Measurements from ENCODE around the gene PIK3CB. TPM values are rescaled to one million over a fixed set of nuclear protein-coding genes. Genes with fewer than 3 reads are reported as not detected.

Gene PIK3CB
- total RNA-seq, 1 experiment from 2014 or later = 35.6 TPM

DNA sequence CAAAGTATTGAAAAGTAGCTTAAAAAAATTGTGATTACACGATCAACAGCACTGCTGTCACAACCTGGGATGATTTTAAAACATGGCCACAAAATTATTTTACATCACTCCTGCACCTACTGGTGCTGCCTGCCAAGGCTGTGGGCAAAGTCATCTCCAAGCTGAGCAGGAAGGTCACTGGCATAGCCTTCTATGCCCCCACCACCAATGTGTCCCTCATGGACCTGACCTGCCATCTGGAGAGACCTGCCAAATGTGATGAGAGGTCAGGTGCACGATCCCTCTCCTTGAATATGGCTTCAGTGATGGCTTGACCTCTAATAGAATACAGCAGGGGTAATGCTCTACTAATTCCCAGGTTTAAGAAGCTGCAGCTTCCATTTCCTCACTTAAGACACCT, 57.8 kb downstream of the PIK3CB start:
- Histone ChIP-seq H3K9ac (ENCODE audit: extremely low read depth, insufficient read length, low read length) (no peak overlapping the region), H2AFZ (ENCODE audit: low read length) (no peak overlapping the region), H4K91ac (ENCODE audit: insufficient read length, low read depth, low read length) (no peak overlapping the region), H2BK12ac (ENCODE audit: insufficient read length, low read depth, low read length) (no peak overlapping the region), H3K23ac (ENCODE audit: insufficient read length, low read depth, low read length) (no peak overlapping the region), H2BK20ac (ENCODE audit: low read depth, low read length, poor library complexity, severe bottlenecking) (no peak overlapping the region), H2BK15ac (ENCODE audit: low read depth, low read length) (no peak overlapping the region), H2BK5ac (ENCODE audit: insufficient read length, low read length) (no peak overlapping the region), H3K27me3 (ENCODE audit: insufficient read depth, low read length) (no peaks in the 10 kb centered on the region), H3K4me1 (ENCODE audit: insufficient read depth, low read length) (no peaks in the 10 kb centered on the region), H3T11ph (ENCODE audit: low read length) (no peak overlapping the region), H3K79me1 (ENCODE audit: insufficient read depth, low read depth, low read length, poor library complexity, severe bottlenecking) (no peaks in the 10 kb centered on the region), H4K8ac (replicated peaks; ENCODE audit: insufficient read length, low read depth, low read length) (no peak overlapping the region), H4K5ac (ENCODE audit: insufficient read length, low read depth, low read length) (no peak overlapping the region), H2AK5ac (ENCODE audit: insufficient read length, low read length) (no peak overlapping the region), H2BK120ac (ENCODE audit: low read depth, low read length, poor library complexity, severe bottlenecking) (no peak overlapping the region), H4K20me1 (ENCODE audit: control insufficient read depth, insufficient read depth, insufficient read length) (no peaks in the 10 kb centered on the region), H3K4me2 (ENCODE audit: insufficient read depth, insufficient read length, low read length) (no peak overlapping the region), H3K4ac (ENCODE audit: low read depth, low read length) (no peak overlapping the region), H3K9me3 (ENCODE audit: control insufficient read depth, low read depth, low read length) (no peaks in the 10 kb centered on the region), H3K79me2 (ENCODE audit: insufficient read depth, low read length) (no peaks in the 10 kb centered on the region), H3K18ac (ENCODE audit: insufficient read length, low read depth, low read length) (no peak overlapping the region), H3K14ac (ENCODE audit: insufficient read depth, low read length) (no peak overlapping the region), H3K27ac (ENCODE audit: insufficient read length, low read depth, low read length) (no peak overlapping the region), H3K56ac (ENCODE audit: insufficient read length, low read depth, low read length) (no peak overlapping the region), H3K23me2 (ENCODE audit: insufficient read length, low read depth, low read length, poor library complexity, severe bottlenecking) (no peaks in the 10 kb centered on the region)
- no peak for DNase-seq
- H3K36me3 Mint-ChIP-seq (ENCODE audit: insufficient read depth in 1 of 3, low read depth in 3 of 3) = peaks cover 7 to 13% (median 8%) of the 10 kb centered on the region in 3 experiments; a peak in 6 of 7 replicates
- no peaks in the 10 kb centered on the region for H3K27me3 Mint-ChIP-seq (ENCODE audit: low read depth)
- TF ChIP-seq, protein P1, sequence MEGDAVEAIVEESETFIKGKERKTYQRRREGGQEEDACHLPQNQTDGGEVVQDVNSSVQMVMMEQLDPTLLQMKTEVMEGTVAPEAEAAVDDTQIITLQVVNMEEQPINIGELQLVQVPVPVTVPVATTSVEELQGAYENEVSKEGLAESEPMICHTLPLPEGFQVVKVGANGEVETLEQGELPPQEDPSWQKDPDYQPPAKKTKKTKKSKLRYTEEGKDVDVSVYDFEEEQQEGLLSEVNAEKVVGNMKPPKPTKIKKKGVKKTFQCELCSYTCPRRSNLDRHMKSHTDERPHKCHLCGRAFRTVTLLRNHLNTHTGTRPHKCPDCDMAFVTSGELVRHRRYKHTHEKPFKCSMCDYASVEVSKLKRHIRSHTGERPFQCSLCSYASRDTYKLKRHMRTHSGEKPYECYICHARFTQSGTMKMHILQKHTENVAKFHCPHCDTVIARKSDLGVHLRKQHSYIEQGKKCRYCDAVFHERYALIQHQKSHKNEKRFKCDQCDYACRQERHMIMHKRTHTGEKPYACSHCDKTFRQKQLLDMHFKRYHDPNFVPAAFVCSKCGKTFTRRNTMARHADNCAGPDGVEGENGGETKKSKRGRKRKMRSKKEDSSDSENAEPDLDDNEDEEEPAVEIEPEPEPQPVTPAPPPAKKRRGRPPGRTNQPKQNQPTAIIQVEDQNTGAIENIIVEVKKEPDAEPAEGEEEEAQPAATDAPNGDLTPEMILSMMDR (conservative IDR thresholded peaks at IDR 0.05) = no peak
- no peak overlapping the region; a peak in 1 of 7 replicates for H3K27ac Mint-ChIP-seq
- H3K4me3 Mint-ChIP-seq = no peak overlapping the region
- no CpG with 5 or more reads among the region's 2 CpGs for WGBS (ENCODE audit: extremely low coverage, insufficient read length, low lambda C conversion rate)
- peaks cover 4 to 10% of the 10 kb centered on the region in 2 experiments; a peak in 2 of 4 replicates for H3K4me1 Mint-ChIP-seq
- H3K9me3 Mint-ChIP-seq = no peaks in the 10 kb centered on the region
